DND-41 (cell line): ENCODE data around the gene RAD50.

Source experiments
- EZH2 ChIP-seq: IDR thresholded peaks from 3 replicates; pipeline ENCODE4 v1.6.1; 2012; ENCODE audit warnings: borderline replicate concordance, low read depth, mild to moderate bottlenecking, moderate library complexity, low read length, inconsistent platforms; ENCODE audit not compliant: severe bottlenecking
- TF ChIP-seq, protein P1 (sequence below): IDR thresholded peaks from 2 replicates; pipeline ENCODE4 v1.5.1; 2012; ENCODE audit warnings: borderline replicate concordance, low read length, moderate library complexity, mild to moderate bottlenecking; ENCODE audit not compliant: poor library complexity, severe bottlenecking; ENCODE audit errors: extremely low read depth

DNA sequence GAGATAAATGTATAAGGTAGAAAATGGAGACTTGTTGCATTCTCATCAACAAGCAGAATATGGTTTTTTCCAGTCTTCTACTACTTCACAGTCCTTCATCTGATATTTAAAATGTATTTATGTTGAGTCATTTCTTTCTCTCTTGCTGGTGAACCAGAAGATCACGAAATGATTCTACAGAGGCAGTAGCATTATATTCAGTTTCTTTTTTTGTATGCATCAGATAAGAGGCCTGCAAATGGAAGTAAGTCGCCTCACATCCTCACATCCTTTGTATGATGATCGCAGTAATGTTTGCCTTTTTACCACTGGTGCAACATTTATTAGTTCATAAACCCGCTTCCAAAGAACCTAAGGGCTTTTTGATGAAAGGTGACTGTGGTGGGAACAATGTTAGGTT lies 79.1 kb downstream of the RAD50 start:
- TF ChIP-seq, protein P1, sequence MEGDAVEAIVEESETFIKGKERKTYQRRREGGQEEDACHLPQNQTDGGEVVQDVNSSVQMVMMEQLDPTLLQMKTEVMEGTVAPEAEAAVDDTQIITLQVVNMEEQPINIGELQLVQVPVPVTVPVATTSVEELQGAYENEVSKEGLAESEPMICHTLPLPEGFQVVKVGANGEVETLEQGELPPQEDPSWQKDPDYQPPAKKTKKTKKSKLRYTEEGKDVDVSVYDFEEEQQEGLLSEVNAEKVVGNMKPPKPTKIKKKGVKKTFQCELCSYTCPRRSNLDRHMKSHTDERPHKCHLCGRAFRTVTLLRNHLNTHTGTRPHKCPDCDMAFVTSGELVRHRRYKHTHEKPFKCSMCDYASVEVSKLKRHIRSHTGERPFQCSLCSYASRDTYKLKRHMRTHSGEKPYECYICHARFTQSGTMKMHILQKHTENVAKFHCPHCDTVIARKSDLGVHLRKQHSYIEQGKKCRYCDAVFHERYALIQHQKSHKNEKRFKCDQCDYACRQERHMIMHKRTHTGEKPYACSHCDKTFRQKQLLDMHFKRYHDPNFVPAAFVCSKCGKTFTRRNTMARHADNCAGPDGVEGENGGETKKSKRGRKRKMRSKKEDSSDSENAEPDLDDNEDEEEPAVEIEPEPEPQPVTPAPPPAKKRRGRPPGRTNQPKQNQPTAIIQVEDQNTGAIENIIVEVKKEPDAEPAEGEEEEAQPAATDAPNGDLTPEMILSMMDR = no peak
- no peak for TF ChIP-seq EZH2
